Glomerular visceral epithelial cell (primary cell): Measurements from ENCODE around the gene ITPRID1.

Source experiments
- DNase-seq: peaks from one replicate; pipeline ENCODE4 v3.0.0-alpha.2; 2016; ENCODE audit errors: extremely low spot score

ITPRID1 gene

GRCh38 chr7:31633894-31634494 lies 120.1 kb downstream of the ITPRID1 start:
- DNase-seq: peak; percentile 44

GRCh38 chr7:31640381-31640780 lies 126.5 kb downstream of the ITPRID1 start:
- DNase-seq: no peak

GRCh38 chr7:31642681-31643115 lies 128.8 kb downstream of the ITPRID1 start:
- no peak for DNase-seq

GRCh38 chr7:31646942-31647341 lies 133.1 kb downstream of the ITPRID1 start:
- DNase-seq: no peak

GRCh38 chr7:31647511-31647910 lies 133.6 kb downstream of the ITPRID1 start:
- no peak for DNase-seq

GRCh38 chr7:31648288-31648687 lies 134.4 kb downstream of the ITPRID1 start:
- no peak for DNase-seq

GRCh38 chr7:31648880-31649279 lies 135.0 kb downstream of the ITPRID1 start:
- no peak for DNase-seq

GRCh38 chr7:31651234-31652062 lies 137.6 kb downstream of the ITPRID1 start:
- DNase-seq: no peak

- no peak for DNase-seq
These were observed 138.1 kb downstream of the ITPRID1 start for GRCh38 chr7:31652063-31652326.

- DNase-seq: no peak
These were observed 149.2 kb downstream of the ITPRID1 start for GRCh38 chr7:31663072-31663471.

GRCh38 chr7:31664890-31665289 lies 151.0 kb downstream of the ITPRID1 start:
- no peak for DNase-seq

- no peak for DNase-seq
These were observed 151.7 kb downstream of the ITPRID1 start for GRCh38 chr7:31665546-31665945.

- DNase-seq: no peak
These were observed 155.6 kb downstream of the ITPRID1 start for GRCh38 chr7:31669461-31669860.

GRCh38 chr7:31679574-31680305 lies 165.8 kb downstream of the ITPRID1 start:
- DNase-seq: no peak

- DNase-seq: no peak
These were observed 169.7 kb downstream of the ITPRID1 start for GRCh38 chr7:31683445-31684225.

- no peak for DNase-seq
These were observed 173.3 kb downstream of the ITPRID1 start, which contains the start of gene PPP1R17 for GRCh38 chr7:31687024-31687748. PPP1R17 (plus strand) TSS chr7:31687215; CDS start chr7:31692442, 5,227 bp downstream.

GRCh38 chr7:31688372-31688771 lies 174.5 kb downstream of the ITPRID1 start:
- no peak for DNase-seq

GRCh38 chr7:31688996-31689395 lies 175.1 kb downstream of the ITPRID1 start:
- no peak for DNase-seq

- no peak for DNase-seq
These were observed 177.0 kb downstream of the ITPRID1 start for GRCh38 chr7:31690935-31691334.

GRCh38 chr7:31692451-31692850 lies 178.6 kb downstream of the ITPRID1 start:
- no peak for DNase-seq

GRCh38 chr7:31692871-31693270 lies 179.0 kb downstream of the ITPRID1 start:
- no peak for DNase-seq
